HG02763 (cell line): ENCODE measurements around the gene AEN.
A peak's percentile ranks its signal among the peaks of the same experiment; 100 is the strongest.

Experiments
- ATAC-seq: cut with Tn5 transposase; IDR thresholded peaks from one replicate; pipeline ENCODE4 v1.9.1; 2021; ENCODE audit warnings: mild to moderate bottlenecking, moderate library complexity; ENCODE audit not compliant: unreplicated experiment

Gene AEN

DNA sequence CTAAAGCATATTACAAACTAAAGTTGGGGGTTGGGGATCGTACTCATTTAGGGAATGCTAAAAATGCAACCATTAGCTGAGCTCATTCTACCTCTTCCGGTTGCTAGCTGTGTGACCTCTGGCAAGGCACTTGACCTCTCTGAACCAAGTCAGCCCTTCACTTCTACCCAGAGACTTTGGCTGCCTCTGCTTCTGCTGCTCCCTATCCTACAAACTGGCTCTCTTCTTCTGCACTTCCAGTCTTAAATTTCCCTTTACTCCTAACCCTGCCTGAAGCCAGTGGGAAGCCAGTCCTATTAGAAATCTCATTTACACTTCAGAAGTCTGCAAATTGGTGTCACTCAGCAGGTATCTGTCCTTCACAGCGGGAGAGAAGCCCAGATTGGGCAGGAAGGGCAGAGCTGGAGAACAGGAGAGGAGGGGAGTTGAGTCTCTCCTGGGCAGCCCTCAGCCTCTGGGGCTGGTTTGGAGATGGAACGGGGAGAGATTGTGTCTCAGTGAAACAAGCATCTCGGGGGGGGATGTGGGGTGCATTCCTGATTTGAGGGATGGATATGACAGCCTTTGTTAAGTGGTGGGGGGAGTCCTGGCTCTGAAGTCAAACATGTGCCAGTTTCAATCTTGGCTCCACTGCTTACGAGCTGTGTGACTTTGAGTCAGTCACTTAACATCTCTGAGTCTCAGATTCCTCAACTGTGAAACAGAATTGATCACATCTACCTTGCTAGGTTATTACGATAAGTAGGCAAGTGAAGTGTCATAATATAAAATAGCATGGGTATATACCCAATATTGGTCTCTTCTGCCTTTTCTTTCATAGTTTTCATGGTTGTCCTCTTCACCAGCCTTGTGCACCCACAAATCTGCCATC, 7.8 kb upstream of the AEN start:
- ATAC-seq = no peak

DNA sequence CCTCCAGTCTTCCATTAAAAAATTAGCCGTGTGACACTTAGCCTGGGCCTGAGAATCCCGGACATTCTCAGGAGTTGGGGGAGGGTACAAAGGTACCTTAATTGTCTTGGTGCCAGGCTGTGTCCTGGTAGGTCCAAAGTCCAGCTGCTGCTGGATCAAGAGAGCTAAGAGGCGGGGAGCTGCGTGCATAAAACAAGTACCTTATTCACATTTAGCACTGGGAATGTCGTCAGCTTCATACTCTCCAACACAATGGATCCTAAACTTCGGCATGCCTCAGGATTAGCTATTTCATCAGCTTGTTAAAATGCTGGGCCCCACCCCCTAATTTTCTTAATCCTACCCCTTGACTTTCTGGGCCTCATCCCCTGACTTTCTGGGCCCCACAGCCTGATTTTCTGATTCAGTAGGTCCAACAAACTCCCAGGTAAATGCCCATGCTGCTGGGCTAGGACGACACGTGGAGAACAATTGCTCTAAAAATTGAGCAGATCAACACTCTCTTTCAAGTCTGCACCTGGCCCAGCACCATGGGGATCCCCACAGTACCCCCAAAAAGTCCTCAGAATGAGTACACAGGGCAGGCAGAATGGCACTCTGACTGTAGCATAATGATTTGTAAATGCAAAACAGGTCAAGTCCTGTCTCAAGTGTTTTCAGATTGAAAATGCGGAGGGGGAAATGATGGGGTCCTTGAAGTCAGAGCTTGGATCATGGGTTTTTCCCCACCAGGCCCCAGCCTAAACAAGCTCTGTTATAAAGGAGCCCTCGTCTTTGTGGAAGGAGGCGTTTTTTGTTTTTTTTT, 5.6 kb upstream of the AEN start:
- ATAC-seq = no peak

DNA sequence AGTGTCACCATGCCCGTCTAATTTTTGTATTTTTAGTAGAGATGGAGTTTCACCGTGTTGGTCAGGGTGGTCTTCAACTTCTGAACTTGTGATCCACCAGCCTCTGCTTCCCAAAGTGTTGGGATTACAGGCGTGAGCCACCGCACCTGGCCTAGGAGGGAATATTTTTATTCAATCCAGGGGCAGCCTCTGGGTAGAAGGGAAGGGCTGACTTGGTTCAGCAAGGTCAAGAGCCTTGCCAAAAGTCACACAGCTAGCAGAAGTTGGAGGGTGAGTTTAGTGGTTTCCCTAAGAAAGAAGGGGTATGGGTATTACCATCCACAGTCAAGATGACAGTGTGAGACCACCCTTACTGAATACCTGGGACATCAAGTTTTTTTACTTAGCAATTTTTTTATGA, 4.9 kb upstream of the AEN start:
- ATAC-seq = no peak

DNA sequence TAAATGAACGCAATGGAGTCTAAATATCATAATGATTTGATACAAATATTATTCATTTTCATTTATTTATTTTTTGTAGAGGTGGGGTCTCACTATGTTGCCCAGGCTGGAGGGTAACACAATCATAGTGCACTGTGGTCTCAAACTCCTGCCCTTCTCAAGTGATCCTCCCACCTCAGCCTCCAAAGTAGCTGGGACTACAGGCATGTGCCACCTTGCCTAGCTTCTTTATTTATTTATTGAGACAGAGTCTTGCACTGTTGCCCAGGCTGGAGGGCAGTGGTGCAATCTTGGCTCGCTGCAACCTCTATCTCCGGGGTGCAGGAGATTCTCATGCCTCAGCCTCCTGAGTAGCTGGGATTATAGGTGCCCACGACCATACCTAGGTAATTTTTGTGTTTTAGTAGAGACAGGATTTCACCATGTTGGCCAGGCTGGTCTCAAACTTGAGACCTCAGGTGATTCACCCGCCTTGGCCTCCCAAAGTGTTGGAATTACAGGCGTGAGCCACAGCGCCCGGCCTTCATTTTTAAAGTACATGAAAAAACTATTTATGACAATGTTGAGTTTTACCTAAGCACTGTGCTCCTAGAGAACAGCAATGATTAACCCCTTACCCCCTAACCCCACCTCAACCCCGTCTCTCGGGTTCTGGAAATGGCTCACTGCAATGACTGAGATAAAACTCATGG, 4.0 kb upstream of the AEN start:
- no peak for ATAC-seq

DNA sequence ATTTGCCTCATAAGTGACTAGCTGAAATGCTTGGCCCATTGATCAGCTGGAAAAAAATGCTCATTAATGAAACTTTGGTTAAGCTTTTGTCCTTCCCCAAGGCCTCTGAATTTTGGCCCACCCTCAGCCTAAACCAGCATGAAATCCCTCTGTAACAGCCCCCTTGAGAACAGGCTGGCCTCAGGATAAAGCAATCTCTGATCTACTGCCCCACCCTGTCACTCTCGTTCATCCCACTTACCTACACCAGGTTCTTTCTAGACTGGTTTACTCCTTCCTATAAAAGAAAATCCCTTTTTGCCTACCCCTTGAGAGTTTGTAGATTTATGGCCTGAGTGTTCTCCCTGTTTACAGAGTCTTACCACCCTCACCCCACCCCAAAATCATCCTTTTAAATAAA, 3.4 kb upstream of the AEN start:
- no peak for ATAC-seq

DNA sequence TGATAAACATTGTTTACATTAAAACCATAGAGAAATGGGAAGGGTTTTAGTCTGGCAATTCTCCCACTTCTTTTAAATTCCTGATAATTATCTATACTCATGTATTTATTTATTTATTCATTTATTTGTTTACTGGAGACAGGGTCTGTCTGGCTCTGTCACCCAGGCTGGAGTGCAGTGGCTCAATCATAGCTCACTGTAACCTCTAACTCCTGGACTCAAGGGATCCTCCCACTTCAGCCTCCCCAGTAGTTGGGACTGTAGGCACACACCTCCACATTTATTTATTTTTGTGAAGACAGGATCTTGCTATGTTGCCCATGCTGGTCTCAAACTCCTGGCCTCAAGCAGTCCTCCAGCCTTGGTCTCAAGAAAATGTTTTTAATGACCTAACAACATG, 2.5 kb upstream of the AEN start:
- no peak for ATAC-seq

DNA sequence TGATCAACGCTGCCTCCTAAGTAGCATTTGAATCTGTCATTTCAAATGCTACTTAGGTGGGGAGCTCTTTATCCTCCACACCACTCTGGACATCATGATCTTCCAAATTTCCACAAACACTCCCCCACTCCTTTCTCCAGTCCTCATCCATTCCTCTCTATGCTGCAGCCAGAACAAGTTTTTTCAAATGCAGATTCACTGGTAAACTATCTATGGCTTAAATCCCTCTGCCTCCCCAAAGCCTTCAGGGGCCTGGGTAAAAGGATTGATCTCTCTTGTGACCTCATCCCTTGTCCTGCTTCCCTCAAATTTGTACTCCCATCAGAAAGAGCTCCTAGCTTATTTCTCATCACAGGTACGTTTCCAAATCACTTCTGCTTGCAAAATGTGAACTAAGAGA, 1.3 kb upstream of the AEN start:
- no peak for ATAC-seq

DNA sequence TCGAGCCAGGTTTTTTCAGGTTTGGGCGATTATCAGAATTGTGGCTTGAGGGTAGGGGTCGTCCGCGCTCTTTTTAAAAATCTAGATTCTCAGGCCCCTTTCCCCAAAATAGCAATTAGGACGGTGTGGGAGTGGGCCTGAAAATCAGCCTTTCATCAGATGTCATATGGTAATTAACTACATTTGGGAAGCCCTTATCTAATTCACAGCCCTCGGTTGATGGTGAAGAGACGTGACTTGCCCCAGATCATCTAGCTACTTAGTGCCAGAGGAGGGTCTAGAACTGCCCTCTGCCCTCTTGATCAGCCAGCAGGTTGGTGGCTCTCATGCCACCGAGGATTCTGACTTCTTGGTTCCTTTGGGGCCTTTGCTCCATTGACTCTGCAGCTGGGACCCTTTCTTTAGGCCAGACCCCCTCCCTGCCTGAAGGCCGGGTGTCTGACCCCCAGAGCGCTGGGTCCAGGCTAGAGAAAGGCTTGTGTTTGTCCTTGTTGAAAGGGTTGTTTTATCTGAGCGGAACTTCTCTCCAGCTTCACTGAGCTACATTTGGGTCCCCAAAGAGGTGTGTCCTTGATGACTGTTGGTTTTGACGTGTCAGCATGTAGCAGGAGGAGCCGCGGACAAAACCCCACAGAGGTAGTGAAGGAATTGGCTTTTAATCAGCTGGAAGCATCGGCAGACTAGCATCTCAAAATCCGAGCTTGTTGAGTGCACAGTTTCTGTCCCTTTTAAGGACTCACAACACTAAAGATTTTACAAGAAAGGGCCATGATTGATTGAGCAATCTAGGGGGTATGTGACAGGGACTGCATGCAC, 857 bp downstream of the AEN start:
- ATAC-seq = no peak

DNA sequence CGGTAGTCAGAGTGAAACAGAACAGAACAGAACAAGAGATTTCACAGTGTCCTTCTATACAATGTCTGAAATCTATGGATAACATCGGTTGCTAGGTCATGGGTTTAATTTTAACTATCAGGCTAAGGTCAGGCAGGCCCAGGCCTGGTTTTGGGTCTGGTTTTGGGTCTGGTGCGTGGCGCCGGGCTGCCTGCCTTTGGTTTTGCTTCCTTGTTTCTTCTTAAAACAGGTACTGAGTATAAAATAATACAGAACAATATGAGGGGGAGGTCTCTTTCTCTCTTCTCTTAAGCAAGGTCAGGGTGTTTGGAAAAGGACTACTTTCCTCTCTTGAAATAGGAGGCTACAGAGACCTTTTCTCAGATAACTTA, 1.4 kb downstream of the AEN start:
- ATAC-seq = no peak

DNA sequence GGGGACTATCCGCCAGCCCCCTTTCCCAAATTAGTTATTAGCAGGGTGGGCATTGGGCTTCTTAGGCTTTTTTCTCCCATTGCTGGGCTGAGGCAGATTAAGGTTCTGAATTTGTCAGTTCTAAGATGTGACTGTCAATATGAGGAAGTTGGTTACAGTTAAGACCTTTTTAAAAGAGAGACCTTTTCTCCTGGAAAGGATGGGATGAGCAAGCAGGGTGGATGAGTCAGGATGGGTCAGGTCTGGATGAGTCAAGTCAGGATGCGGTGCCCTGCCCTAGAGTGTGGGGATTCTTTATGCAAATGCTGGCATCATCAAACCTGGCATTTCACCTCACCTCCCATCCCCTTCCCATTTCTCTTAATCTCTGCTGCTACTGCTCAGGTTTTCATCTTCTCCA, 1.9 kb downstream of the AEN start:
- no peak for ATAC-seq

DNA sequence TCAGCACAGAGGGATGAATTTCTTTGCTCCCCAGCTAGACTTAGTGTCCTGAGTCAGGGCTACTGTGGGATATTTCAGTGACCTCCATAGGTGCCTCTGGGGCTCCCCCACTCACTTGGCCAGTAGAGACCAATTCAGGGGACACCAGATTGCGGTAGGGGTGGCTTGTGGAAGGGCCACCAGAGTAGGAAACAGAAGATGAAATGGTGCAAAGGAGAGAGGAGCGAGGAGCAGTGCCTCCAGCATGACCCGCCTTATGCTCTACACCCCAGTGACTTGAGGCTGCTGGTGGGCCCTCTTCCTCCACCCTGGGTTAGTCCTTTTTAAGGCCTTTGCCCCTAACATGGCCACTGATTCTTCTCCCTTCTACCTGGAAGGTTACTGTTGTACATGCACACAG, 2.5 kb downstream of the AEN start:
- ATAC-seq = no peak

DNA sequence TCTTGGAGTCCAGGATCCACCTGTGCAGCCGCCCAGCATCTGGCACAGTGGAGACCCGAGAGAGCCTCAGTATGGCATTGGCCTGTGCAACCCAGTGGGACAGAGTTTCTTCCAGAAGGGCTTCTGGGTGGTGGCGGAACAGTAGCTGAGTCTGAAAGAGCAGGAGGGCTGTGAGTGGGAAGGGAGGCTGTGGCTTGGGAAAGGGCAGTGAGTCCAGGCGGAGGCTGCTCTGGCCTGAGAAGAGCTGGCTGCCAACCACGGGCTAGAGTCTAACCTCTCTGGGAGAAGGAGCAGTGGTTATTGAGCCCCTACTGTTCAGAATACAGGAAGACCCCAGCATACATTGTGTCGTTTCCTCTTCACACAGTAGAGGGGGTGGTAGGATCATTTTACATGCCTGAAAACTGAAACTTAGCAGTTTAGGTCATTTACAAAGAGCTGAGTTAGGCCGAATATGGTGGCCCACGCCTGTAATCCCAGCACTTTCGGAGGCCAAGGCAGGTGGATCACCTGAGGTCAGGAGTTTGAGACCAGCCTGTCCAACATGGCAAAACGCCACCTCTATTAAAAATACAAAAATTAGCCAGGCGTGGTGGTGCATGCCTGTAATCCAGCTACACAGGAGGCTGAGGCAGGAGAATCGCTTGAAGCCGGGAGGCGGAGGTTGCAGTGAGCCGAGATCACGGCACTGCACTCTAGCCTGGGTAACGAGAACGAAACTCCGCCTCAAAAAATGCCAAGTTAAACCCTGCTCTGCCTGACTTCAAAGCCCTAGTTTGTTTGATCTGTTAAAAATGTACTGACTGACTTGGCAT, 3.2 kb downstream of the AEN start:
- ATAC-seq = peak; percentile 26

DNA sequence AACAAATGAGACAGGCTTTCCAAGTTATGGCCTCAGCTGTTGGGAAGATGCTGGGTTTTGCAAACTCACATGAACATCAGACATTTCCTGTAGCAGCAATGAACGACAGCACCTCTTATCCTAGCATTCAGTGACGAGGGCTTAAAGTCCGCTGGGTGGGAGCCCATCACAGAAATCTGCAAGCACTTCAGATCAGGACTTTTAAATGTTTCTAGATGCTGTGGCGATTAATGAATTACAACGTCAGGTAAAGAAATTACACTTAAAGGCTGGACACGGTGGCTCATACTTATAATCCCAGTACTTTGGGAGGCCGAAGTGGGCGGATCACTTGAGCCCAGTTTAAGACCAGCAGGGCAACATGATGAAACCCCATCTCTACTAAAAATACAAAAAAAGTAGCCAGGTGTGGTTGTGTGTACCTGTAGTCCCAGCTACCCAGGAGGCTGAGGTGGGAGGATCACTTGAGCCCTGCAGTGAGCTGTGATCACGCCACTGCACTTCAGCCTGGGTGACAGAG, 3.9 kb downstream of the AEN start:
- ATAC-seq = no peak

DNA sequence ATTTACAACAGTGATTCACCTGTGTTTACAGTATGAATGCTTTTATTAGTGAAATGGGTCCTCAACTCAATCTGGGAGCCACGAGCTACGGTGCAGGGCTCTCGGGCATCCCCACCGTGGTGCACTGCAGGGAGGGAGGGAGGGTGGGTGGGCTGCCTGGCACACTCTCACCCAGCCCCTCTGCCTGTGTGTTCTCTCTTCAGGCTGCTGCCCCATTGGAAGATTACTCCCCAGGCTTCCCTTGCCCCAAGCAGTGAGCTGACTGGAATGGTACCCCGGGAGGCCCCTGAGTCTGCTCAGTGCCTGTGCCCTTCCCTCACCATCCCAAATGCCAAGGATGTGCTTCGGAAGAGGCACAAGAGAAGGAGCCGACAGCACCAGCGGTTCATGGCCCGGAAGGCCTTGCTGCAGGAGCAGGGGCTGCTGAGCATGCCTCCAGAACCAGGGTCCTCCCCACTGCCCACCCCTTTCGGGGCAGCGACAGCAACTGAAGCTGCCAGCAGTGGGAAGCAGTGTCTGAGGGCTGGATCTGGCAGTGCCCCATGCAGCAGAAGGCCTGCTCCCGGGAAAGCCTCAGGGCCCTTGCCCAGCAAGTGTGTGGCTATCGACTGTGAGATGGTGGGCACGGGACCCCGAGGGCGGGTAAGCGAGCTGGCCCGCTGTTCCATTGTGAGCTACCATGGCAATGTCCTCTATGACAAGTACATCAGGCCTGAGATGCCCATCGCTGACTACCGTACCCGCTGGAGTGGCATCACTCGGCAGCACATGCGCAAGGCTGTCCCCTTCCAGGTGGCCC, 5.0 kb downstream of the AEN start:
- ATAC-seq = no peak

DNA sequence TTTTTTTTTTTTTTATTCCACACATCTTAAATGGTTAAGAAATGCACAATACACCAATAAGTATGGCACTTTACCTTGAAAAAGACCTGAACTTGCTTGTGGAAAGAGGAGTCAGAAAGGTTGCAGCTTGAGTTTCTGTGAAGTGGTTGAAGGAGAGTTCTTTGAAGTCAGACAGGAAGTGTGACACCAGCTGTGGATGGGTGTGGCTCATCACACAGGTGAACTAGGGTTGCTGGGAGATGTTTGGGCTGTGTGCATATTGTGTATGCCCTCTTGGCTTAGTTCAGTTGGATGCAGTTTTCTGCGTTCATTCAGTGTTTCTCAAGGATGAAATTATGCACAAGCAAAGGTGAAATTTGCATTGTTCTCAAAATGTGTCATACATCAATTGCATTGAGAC, 6.3 kb downstream of the AEN start:
- no peak for ATAC-seq

DNA sequence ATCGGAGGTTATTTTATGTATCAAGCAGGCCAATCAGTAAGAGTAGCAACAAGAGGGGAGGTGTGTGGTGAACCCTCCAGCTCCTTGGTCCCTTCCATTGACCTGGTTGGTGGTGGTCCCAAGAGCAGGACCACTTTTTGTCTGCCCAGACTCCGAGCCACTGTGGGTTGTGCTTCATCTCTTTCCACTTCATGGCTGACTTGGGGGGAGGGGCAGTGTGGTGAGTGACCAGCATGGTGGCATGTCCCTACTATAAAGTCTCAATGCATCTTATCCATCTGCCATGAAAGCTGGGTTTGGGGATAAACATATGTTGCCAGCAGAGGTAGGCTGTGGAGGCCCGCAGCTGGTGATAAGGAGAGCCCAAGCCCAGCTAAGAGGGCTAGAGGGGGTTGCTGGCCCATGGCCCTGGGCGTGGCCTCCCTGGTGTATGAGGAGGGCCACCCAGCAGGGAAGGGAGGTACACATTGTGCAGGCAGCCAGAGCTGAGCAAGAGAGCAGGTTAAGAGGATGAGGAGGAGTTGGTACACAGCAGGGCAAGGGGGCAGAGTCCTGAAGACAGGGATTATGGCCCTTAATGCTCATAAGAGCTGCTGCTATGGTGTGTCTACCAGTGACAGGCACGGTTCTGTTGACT, 7.0 kb downstream of the AEN start:
- ATAC-seq = no peak

DNA sequence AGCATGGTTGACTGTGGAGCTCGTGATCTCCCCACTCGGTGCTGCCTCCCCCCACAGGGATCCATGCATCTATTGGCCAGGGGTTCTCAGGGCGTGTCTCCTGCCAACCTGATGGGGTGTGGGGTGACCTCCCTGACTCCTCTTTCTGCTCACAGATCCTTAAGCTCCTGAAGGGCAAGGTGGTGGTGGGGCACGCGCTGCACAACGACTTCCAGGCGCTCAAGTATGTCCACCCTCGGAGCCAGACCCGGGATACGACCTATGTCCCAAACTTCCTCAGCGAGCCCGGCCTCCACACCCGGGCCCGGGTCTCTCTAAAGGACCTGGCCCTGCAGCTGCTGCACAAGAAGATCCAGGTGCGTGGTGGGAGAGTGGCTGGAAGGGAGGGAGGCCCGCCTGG, 7.9 kb downstream of the AEN start:
- ATAC-seq = no peak

DNA sequence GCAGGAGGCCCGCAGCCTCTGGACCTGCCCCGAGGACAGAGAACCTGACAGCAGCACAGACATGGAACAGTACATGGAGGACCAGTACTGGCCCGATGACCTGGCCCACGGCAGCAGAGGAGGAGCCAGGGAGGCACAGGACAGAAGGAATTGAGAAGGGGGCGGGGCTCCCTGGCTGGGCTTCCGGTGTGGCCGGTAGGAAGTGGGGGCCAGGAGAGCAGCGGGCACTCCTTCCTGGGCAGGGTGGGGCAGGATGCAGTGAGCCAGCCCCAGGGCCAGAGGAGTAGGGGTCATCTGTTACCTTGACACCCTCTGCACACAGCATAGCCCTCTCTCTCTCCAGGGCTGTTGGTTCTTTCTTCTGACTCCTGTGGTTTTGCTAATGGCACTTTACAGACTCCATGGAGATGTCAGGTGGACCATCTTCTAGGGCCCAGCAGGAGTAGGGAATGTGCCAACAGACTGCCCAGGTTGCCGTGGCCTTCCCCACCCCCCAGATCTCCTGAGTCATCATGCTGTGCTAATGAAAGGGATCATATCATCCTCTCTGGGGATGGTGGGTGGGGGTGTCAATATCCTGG, 9.1 kb downstream of the AEN start:
- ATAC-seq = no peak
